Prostate gland (tissue), 2 donors: Measurements from ENCODE around the gene MCM3AP. TPM values are rescaled to one million over a fixed set of nuclear protein-coding genes. Genes with fewer than 3 reads are reported as not detected.
A peak's percentile ranks its signal among the peaks of the same experiment; 100 is the strongest.

Source experiments
- DNase-seq: peaks from one replicate; pipeline ENCODE4 v3.0.0-alpha.2; 2019; ENCODE audit warnings: low spot score
- H3K27ac ChIP-seq, 2 donors: fragments of 200-600 bp; sonication (generic); 2 replicates each; pipeline ENCODE4 v1.5.1; 2017 to 2019
- H3K27me3 ChIP-seq: fragments of 200-600 bp; sonication (generic); replicated peaks from 2 replicates; pipeline ENCODE4 v1.5.1; 2019; ENCODE audit not compliant: insufficient read depth
- H3K36me3 ChIP-seq, 2 donors: fragments of 200-600 bp; sonication (generic); 1 replicate in 1 of 2; 2 replicates in 1 of 2; pipeline versions ENCODE4 v1.5.1 to v1.8.1; 2017 to 2019
- H3K4me1 ChIP-seq: fragments of 200-600 bp; sonication (generic); replicated peaks from 2 replicates; pipeline ENCODE4 v1.5.1; 2019
- H3K4me3 ChIP-seq, 2 donors: fragments of 200-600 bp; sonication (generic); 2 replicates each; pipeline ENCODE4 v1.5.1; 2017 to 2019
- H3K9me3 ChIP-seq: fragments of 200-600 bp; sonication (generic); 2 replicates; pipeline ENCODE4 v1.5.1; 2017
- CTCF ChIP-seq, 4 experiments: fragments of 200-600 bp in 2 of 4; fragments of 450-650 bp in 2 of 4; sonication (generic) in 2 of 4; IDR thresholded peaks; 1 replicate in 3 of 4; 2 replicates in 1 of 4; pipeline ENCODE4 v1.5.1; 2016 to 2019; ENCODE audit warnings: antibody characterized with exemption in 4 of 4, mild to moderate bottlenecking in 2 of 4, moderate library complexity in 2 of 4
- POLR2A ChIP-seq: fragments of 450-650 bp; IDR thresholded peaks from one replicate; pipeline ENCODE4 v1.6.1; 2016; ENCODE audit warnings: antibody characterized with exemption, mild to moderate bottlenecking
- POLR2AphosphoS5 ChIP-seq: sonication (generic); formaldehyde crosslinking; IDR thresholded peaks from one replicate; pipeline ENCODE4 v1.6.1; 2017; ENCODE audit warnings: antibody characterized with exemption
- WGBS: methylation state at CpG from one replicate; pipeline ENCODE4 v1.1.5; 2018; 5-methylcytosine and 5-hydroxymethylcytosine counted together
- intact Hi-C: fragments of 100-400 bp; cut with DNase I; formaldehyde crosslinking; loops from one replicate; pipeline ENCODE4 v1.14.2; 2022
- total RNA-seq, 2 donors: library from RNA; depleted of rRNA; stranded (reverse); fragments of >200 nt; gene quantifications; one replicate each; pipeline ENCODE4 v1.1.0, GENCODE V29; 2016

The MCM3AP gene
- total RNA-seq, 2 donors from 2014 or later, result 107 to 120 TPM

DNA sequence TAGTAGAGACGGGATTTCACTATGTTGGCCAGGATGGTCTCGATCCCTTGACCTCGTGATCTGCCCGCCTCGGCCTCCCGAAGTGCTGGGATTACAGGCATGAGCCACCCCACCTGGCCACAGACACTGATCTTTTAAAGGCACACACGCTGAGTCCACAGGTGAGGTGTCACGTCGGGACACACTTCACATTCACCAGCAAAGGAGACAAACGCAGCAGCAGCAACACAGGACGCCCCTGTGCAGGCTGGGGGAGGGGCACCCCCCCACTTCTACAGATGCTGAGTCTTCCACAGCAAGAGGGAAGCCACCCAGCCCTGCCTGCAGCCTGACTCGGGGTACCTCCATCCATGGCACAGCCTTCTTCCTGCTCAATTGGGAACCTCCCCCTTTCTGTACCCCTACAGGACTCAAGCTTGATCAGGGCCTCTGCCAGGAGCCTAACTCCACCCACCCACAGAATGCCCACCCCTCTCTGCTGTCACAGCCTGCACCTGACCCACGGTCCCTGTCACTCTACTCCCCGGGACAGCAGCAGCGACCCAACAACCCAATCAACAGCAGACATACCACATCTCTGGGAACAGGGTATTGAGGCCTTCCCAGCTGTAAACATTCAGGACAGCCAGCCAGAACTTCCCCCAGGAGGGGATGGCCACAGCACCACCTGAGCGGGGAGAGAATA lies 66.4 kb downstream of the MCM3AP start:
- no peak for DNase-seq
- no peaks in the 10 kb centered on the region for H3K9me3 ChIP-seq
- whole genome bisulfite sequencing, result 93% methylated on average over 16 of the region's 16 CpGs
- no peaks in the 10 kb centered on the region for H3K27me3 ChIP-seq
- no peak overlapping the region for H3K4me3 ChIP-seq
- intact Hi-C loops, result no loop called here
- no peaks in the 10 kb centered on the region for H3K36me3 ChIP-seq
- H3K27ac ChIP-seq, result peak overlapping the region; percentile 24 to 73
- peaks cover 4% of the 10 kb centered on the region for H3K4me1 ChIP-seq
- TF ChIP-seq POLR2A, result no peak
- no peak for TF ChIP-seq CTCF (IDR thresholded peaks at IDR 0.05)
- no peak for TF ChIP-seq POLR2AphosphoS5

GRCh38 chr21:46217511-46218196 lies 67.8 kb downstream of the MCM3AP start:
- TF ChIP-seq POLR2A (no peak), CTCF (IDR thresholded peaks at IDR 0.05) (no peak), POLR2AphosphoS5 (no peak)
- 93% methylated on average over 21 of the region's 22 CpGs for WGBS
- no peak for DNase-seq
- peaks cover 4% of the 10 kb centered on the region for H3K4me1 ChIP-seq
- H3K27ac ChIP-seq, result peak overlapping the region in 1 of 2 donors; percentile 73
- no peaks in the 10 kb centered on the region for H3K9me3 ChIP-seq
- intact Hi-C loops, result no loop called here
- H3K27me3 ChIP-seq, result no peaks in the 10 kb centered on the region
- H3K4me3 ChIP-seq, result no peak overlapping the region
- H3K36me3 ChIP-seq, result peaks cover 0 to 6% of the 10 kb centered on the region in 2 donors

GRCh38 chr21:46216132-46216747 lies 69.2 kb downstream of the MCM3AP start:
- DNase-seq, result no peak

DNA sequence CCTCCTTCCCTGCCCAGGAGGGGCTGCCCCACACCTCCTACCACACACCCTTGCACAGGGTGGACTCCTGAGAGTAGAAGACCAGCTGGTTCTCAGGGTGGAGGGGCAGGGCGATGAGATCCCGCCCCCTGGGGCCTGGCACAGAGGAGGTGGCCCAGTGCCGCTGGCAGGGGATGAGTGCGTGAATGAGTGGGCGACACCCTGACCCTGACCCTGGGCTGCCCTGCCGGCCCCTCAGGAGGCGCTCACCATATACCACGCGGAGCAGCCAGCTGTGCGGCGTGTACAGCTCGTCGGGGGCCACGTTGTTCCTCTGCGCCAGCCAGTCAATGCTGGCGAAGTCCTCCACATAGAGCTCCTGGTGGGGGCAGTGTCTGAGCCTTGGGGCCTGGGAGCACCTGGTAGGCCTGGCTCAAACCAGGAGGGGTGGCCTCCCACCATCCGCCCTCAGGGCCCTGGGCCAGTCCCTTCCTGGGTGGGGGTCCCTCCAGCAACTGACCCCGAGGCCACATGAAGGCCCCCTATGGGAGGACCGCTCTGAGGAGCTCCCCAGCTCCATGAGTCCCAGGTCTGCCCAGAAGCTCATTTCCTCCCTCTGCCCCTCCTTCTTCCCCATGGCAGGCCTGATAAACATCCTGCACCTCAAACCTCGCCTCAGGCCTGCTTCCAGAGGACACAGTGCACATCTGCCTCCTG lies 69.8 kb downstream of the MCM3AP start:
- intact Hi-C loops, result no loop called here
- Histone ChIP-seq H3K9me3 (no peaks in the 10 kb centered on the region), H3K4me1 (peaks cover 4% of the 10 kb centered on the region), H3K36me3 (peaks cover 0 to 6% of the 10 kb centered on the region in 2 donors), H3K27ac (peak overlapping the region in 1 of 2 donors; percentile 27), H3K27me3 (no peaks in the 10 kb centered on the region), H3K4me3 (no peak overlapping the region)
- WGBS, result 87% methylated on average over 20 of the region's 20 CpGs
- DNase-seq, result no peak
- TF ChIP-seq CTCF (IDR thresholded peaks at IDR 0.05), result no peak
- no peak for TF ChIP-seq POLR2AphosphoS5

More at GRCh38 chr21:46216132-46216747, 69.2 kb downstream of the MCM3AP start:
- Histone ChIP-seq H3K27me3 (no peaks in the 10 kb centered on the region), H3K4me3 (no peak overlapping the region), H3K4me1 (peaks cover 4% of the 10 kb centered on the region), H3K9me3 (no peaks in the 10 kb centered on the region), H3K36me3 (peaks cover 0 to 6% of the 10 kb centered on the region in 2 donors), H3K27ac (peak overlapping the region in 1 of 2 donors; percentile 27)
- TF ChIP-seq POLR2AphosphoS5 (no peak), CTCF (IDR thresholded peaks at IDR 0.05) (no peak), POLR2A (no peak)
- 90% methylated on average over 15 of the region's 16 CpGs for WGBS
- intact Hi-C loops, result no loop called here
